ENCODE data around the gene ANXA1. TPM values are rescaled to one million over a fixed set of nuclear protein-coding genes. Genes with fewer than 3 reads are reported as not detected.

Gene ANXA1
- total RNA-seq, 1 experiment from 2014 or later: not detected

- no peaks in the 10 kb centered on the region for H3K4me1 ChIP-seq (ENCODE audit: low read length)
Observed at GRCh38 chr9:73155377-73155776, 3.7 kb downstream of the ANXA1 start.

GRCh38 chr9:73155968-73156864, 4.6 kb downstream of the ANXA1 start:
- Histone ChIP-seq H4K20me1 (ENCODE audit: insufficient read depth, low read depth, low read length) (no peaks in the 10 kb centered on the region), H3K4me2 (ENCODE audit: low read depth, low read length, poor library complexity, severe bottlenecking) (no peak overlapping the region), H3K36me3 (ENCODE audit: insufficient read depth, low read length) (no peaks in the 10 kb centered on the region), H2AFZ (ENCODE audit: low read length) (no peak overlapping the region), H3K9me3 (ENCODE audit: low read length) (no peaks in the 10 kb centered on the region), H3K9ac (ENCODE audit: low read length) (no peak overlapping the region), H3K27ac (ENCODE audit: low read length) (no peak overlapping the region), H3K9me2 (replicated peaks; ENCODE audit: insufficient read depth, low read length) (no peaks in the 10 kb centered on the region), H3K27me3 (ENCODE audit: low read length) (no peaks in the 10 kb centered on the region), H3K4me1 (ENCODE audit: low read length) (no peaks in the 10 kb centered on the region), H3K4me3 (ENCODE audit: low read length) (no peak overlapping the region), H3K79me2 (ENCODE audit: low read length) (no peaks in the 10 kb centered on the region)
- no peak for DNase-seq

More at GRCh38 chr9:73155377-73155776, 3.7 kb downstream of the ANXA1 start:
- no peak overlapping the region for H3K4me3 ChIP-seq (ENCODE audit: low read length)
- H3K27me3 ChIP-seq (ENCODE audit: low read length): no peaks in the 10 kb centered on the region
- no peaks in the 10 kb centered on the region for H3K9me3 ChIP-seq (ENCODE audit: low read length)
- no peak overlapping the region for H3K4me2 ChIP-seq (ENCODE audit: low read depth, low read length, poor library complexity, severe bottlenecking)
- no peak overlapping the region for H3K27ac ChIP-seq (ENCODE audit: low read length)
- H3K79me2 ChIP-seq (ENCODE audit: low read length): no peaks in the 10 kb centered on the region
- no peak overlapping the region for H3K9ac ChIP-seq (ENCODE audit: low read length)
- no peak overlapping the region for H2AFZ ChIP-seq (ENCODE audit: low read length)
- DNase-seq: no peak
- no peaks in the 10 kb centered on the region for H3K36me3 ChIP-seq (ENCODE audit: insufficient read depth, low read length)
- H4K20me1 ChIP-seq (ENCODE audit: insufficient read depth, low read depth, low read length): no peaks in the 10 kb centered on the region
- no peaks in the 10 kb centered on the region for H3K9me2 ChIP-seq (replicated peaks; ENCODE audit: insufficient read depth, low read length)

GRCh38 chr9:73156865-73157187, 5.2 kb downstream of the ANXA1 start:
- Histone ChIP-seq H3K9me2 (replicated peaks; ENCODE audit: insufficient read depth, low read length) (no peaks in the 10 kb centered on the region), H2AFZ (ENCODE audit: low read length) (no peak overlapping the region), H3K9ac (ENCODE audit: low read length) (no peak overlapping the region), H3K79me2 (ENCODE audit: low read length) (no peaks in the 10 kb centered on the region), H3K9me3 (ENCODE audit: low read length) (no peaks in the 10 kb centered on the region), H3K27ac (ENCODE audit: low read length) (no peak overlapping the region), H3K27me3 (ENCODE audit: low read length) (no peaks in the 10 kb centered on the region), H3K4me2 (ENCODE audit: low read depth, low read length, poor library complexity, severe bottlenecking) (no peak overlapping the region), H4K20me1 (ENCODE audit: insufficient read depth, low read depth, low read length) (no peaks in the 10 kb centered on the region), H3K4me1 (ENCODE audit: low read length) (no peaks in the 10 kb centered on the region), H3K36me3 (ENCODE audit: insufficient read depth, low read length) (no peaks in the 10 kb centered on the region), H3K4me3 (ENCODE audit: low read length) (no peak overlapping the region)
- no peak for DNase-seq

GRCh38 chr9:73157811-73158210, 6.1 kb downstream of the ANXA1 start:
- H3K27ac ChIP-seq (ENCODE audit: low read length): no peak overlapping the region
- no peak overlapping the region for H2AFZ ChIP-seq (ENCODE audit: low read length)
- no peak overlapping the region for H3K4me2 ChIP-seq (ENCODE audit: low read depth, low read length, poor library complexity, severe bottlenecking)
- no peak for DNase-seq
- no peak overlapping the region for H3K9ac ChIP-seq (ENCODE audit: low read length)
- no peaks in the 10 kb centered on the region for H3K27me3 ChIP-seq (ENCODE audit: low read length)
- H3K79me2 ChIP-seq (ENCODE audit: low read length): no peaks in the 10 kb centered on the region
- H3K9me3 ChIP-seq (ENCODE audit: low read length): no peaks in the 10 kb centered on the region
- no peaks in the 10 kb centered on the region for H3K9me2 ChIP-seq (replicated peaks; ENCODE audit: insufficient read depth, low read length)
- no peaks in the 10 kb centered on the region for H4K20me1 ChIP-seq (ENCODE audit: insufficient read depth, low read depth, low read length)
- no peak overlapping the region for H3K4me3 ChIP-seq (ENCODE audit: low read length)
- H3K36me3 ChIP-seq (ENCODE audit: insufficient read depth, low read length): no peaks in the 10 kb centered on the region
- no peaks in the 10 kb centered on the region for H3K4me1 ChIP-seq (ENCODE audit: low read length)

- no peak for DNase-seq
- H3K36me3 ChIP-seq (ENCODE audit: insufficient read depth, low read length): no peaks in the 10 kb centered on the region
- H3K27ac ChIP-seq (ENCODE audit: low read length): no peak overlapping the region
- no peaks in the 10 kb centered on the region for H3K27me3 ChIP-seq (ENCODE audit: low read length)
- no peaks in the 10 kb centered on the region for H3K4me1 ChIP-seq (ENCODE audit: low read length)
- H3K79me2 ChIP-seq (ENCODE audit: low read length): no peaks in the 10 kb centered on the region
- no peaks in the 10 kb centered on the region for H3K9me2 ChIP-seq (replicated peaks; ENCODE audit: insufficient read depth, low read length)
- H3K9me3 ChIP-seq (ENCODE audit: low read length): no peaks in the 10 kb centered on the region
- H3K9ac ChIP-seq (ENCODE audit: low read length): no peak overlapping the region
- H2AFZ ChIP-seq (ENCODE audit: low read length): no peak overlapping the region
- no peaks in the 10 kb centered on the region for H4K20me1 ChIP-seq (ENCODE audit: insufficient read depth, low read depth, low read length)
- no peak overlapping the region for H3K4me2 ChIP-seq (ENCODE audit: low read depth, low read length, poor library complexity, severe bottlenecking)
- H3K4me3 ChIP-seq (ENCODE audit: low read length): no peak overlapping the region
Observed at GRCh38 chr9:73158723-73159122, 7.1 kb downstream of the ANXA1 start.

GRCh38 chr9:73160868-73161267, 9.2 kb downstream of the ANXA1 start:
- H3K79me2 ChIP-seq (ENCODE audit: low read length): no peaks in the 10 kb centered on the region
- no peaks in the 10 kb centered on the region for H3K9me2 ChIP-seq (replicated peaks; ENCODE audit: insufficient read depth, low read length)
- no peak overlapping the region for H3K4me2 ChIP-seq (ENCODE audit: low read depth, low read length, poor library complexity, severe bottlenecking)
- H4K20me1 ChIP-seq (ENCODE audit: insufficient read depth, low read depth, low read length): no peaks in the 10 kb centered on the region
- H3K9ac ChIP-seq (ENCODE audit: low read length): no peak overlapping the region
- H3K4me3 ChIP-seq (ENCODE audit: low read length): no peak overlapping the region
- no peak overlapping the region for H3K27ac ChIP-seq (ENCODE audit: low read length)
- no peak overlapping the region for H2AFZ ChIP-seq (ENCODE audit: low read length)
- no peaks in the 10 kb centered on the region for H3K9me3 ChIP-seq (ENCODE audit: low read length)
- no peaks in the 10 kb centered on the region for H3K36me3 ChIP-seq (ENCODE audit: insufficient read depth, low read length)
- DNase-seq: no peak
- H3K4me1 ChIP-seq (ENCODE audit: low read length): no peaks in the 10 kb centered on the region
- no peaks in the 10 kb centered on the region for H3K27me3 ChIP-seq (ENCODE audit: low read length)

- no peaks in the 10 kb centered on the region for H3K27me3 ChIP-seq (ENCODE audit: low read length)
- no peaks in the 10 kb centered on the region for H4K20me1 ChIP-seq (ENCODE audit: insufficient read depth, low read depth, low read length)
- H3K4me1 ChIP-seq (ENCODE audit: low read length): no peaks in the 10 kb centered on the region; the same call in 1 of the 2 replicates
- no peaks in the 10 kb centered on the region for H3K36me3 ChIP-seq (ENCODE audit: insufficient read depth, low read length)
- no peaks in the 10 kb centered on the region for H3K9me3 ChIP-seq (ENCODE audit: low read length)
- no peak overlapping the region for H3K27ac ChIP-seq (ENCODE audit: low read length)
- H3K9me2 ChIP-seq (replicated peaks; ENCODE audit: insufficient read depth, low read length): no peaks in the 10 kb centered on the region
- no peaks in the 10 kb centered on the region for H3K79me2 ChIP-seq (ENCODE audit: low read length)
- no peak overlapping the region for H3K9ac ChIP-seq (ENCODE audit: low read length)
- H3K4me3 ChIP-seq (ENCODE audit: low read length): no peak overlapping the region
- DNase-seq: peak; percentile 46
- H2AFZ ChIP-seq (ENCODE audit: low read length): no peak overlapping the region
- no peak overlapping the region for H3K4me2 ChIP-seq (ENCODE audit: low read depth, low read length, poor library complexity, severe bottlenecking)
Observed at GRCh38 chr9:73162987-73163768, 11.5 kb downstream of the ANXA1 start.

- H3K79me2 ChIP-seq (ENCODE audit: low read length): no peaks in the 10 kb centered on the region
- no peaks in the 10 kb centered on the region for H4K20me1 ChIP-seq (ENCODE audit: insufficient read depth, low read depth, low read length)
Observed at GRCh38 chr9:73165911-73166310, 14.2 kb downstream of the ANXA1 start.

More at GRCh38 chr9:73165911-73166310, 14.2 kb downstream of the ANXA1 start:
- no peaks in the 10 kb centered on the region; the same call in 1 of the 2 replicates for H3K4me1 ChIP-seq (ENCODE audit: low read length)
- H3K36me3 ChIP-seq (ENCODE audit: insufficient read depth, low read length): no peaks in the 10 kb centered on the region
- no peaks in the 10 kb centered on the region for H3K9me2 ChIP-seq (replicated peaks; ENCODE audit: insufficient read depth, low read length)
- no peak overlapping the region for H3K9ac ChIP-seq (ENCODE audit: low read length)
- H3K4me2 ChIP-seq (ENCODE audit: low read depth, low read length, poor library complexity, severe bottlenecking): no peak overlapping the region
- H3K4me3 ChIP-seq (ENCODE audit: low read length): no peak overlapping the region
- no peaks in the 10 kb centered on the region for H3K9me3 ChIP-seq (ENCODE audit: low read length)
- H3K27me3 ChIP-seq (ENCODE audit: low read length): no peaks in the 10 kb centered on the region
- DNase-seq: no peak
- no peak overlapping the region for H3K27ac ChIP-seq (ENCODE audit: low read length)
- no peak overlapping the region for H2AFZ ChIP-seq (ENCODE audit: low read length)

Measured in Karpas-422 (cell line).